DND-41 (cell line): ENCODE measurements around the gene CXCR5.
A peak's percentile ranks its signal among the peaks of the same experiment; 100 is the strongest.

Experiments used
- ATAC-seq: fragments of 200-7000 bp; cut with Tn5 transposase; 3 replicates; pipeline ENCODE4 v1.9.1; 2021; ENCODE audit warnings: low read depth; ENCODE audit not compliant: insufficient read depth
- DNase-seq: peaks from one replicate; pipeline ENCODE4 v3.0.0-alpha.2; 2020
- H2AFZ ChIP-seq: 2 replicates; pipeline ENCODE4 v1.6.0; 2012; ENCODE audit warnings: low read depth, low read length
- H3K27ac ChIP-seq: 2 replicates; pipeline ENCODE4 v1.5.1; 2012; ENCODE audit warnings: low read length, inconsistent platforms
- H3K27me3 ChIP-seq: fragments of 200-600 bp; sonication (generic); 2 replicates; pipeline ENCODE4 v1.6.0; 2012; ENCODE audit warnings: low read length, mild to moderate bottlenecking, inconsistent platforms; ENCODE audit not compliant: insufficient read depth, poor library complexity
- H3K36me3 ChIP-seq: 2 replicates; pipeline ENCODE4 v1.5.1; 2012; ENCODE audit warnings: low read length, inconsistent platforms; ENCODE audit not compliant: insufficient read depth
- H3K4me1 ChIP-seq: 2 replicates; pipeline ENCODE4 v1.5.1; 2012; ENCODE audit warnings: mild to moderate bottlenecking, low read length; ENCODE audit not compliant: insufficient read depth
- H3K4me2 ChIP-seq: 2 replicates; pipeline ENCODE4 v1.6.0; 2012; ENCODE audit warnings: mild to moderate bottlenecking, moderate library complexity, low read length, inconsistent platforms; ENCODE audit not compliant: insufficient read depth
- H3K4me3 ChIP-seq, 2 experiments: fragments of 200-600 bp in 1 of 2; shearing (Covaris generic) in 1 of 2; 2 replicates each; pipeline ENCODE4 v1.5.1; 2012 to 2016; ENCODE audit warnings: inconsistent platforms in 2 of 2, low read length in 2 of 2, mild to moderate bottlenecking in 2 of 2, low read depth in 1 of 2, moderate library complexity in 1 of 2
- H3K79me2 ChIP-seq: 2 replicates; pipeline ENCODE4 v1.6.0; 2012; ENCODE audit warnings: low read length, inconsistent platforms; ENCODE audit not compliant: insufficient read depth
- H3K9ac ChIP-seq: 2 replicates; pipeline ENCODE4 v1.6.0; 2012; ENCODE audit warnings: low read depth, mild to moderate bottlenecking, inconsistent platforms, low read length, moderate library complexity
- H3K9me3 ChIP-seq: 2 replicates; pipeline ENCODE4 v1.5.1; 2012; ENCODE audit warnings: low read length, moderate library complexity, mild to moderate bottlenecking, inconsistent platforms; ENCODE audit not compliant: insufficient read depth, severe bottlenecking
- H4K20me1 ChIP-seq: 2 replicates; pipeline ENCODE4 v1.6.0; 2012; ENCODE audit warnings: low read length; ENCODE audit not compliant: insufficient read depth
- EZH2 ChIP-seq: IDR thresholded peaks from 3 replicates; pipeline ENCODE4 v1.6.1; 2012; ENCODE audit warnings: borderline replicate concordance, low read depth, mild to moderate bottlenecking, moderate library complexity, low read length, inconsistent platforms; ENCODE audit not compliant: severe bottlenecking
- TF ChIP-seq, protein P1 (sequence below): IDR thresholded peaks from 2 replicates; pipeline ENCODE4 v1.5.1; 2012; ENCODE audit warnings: borderline replicate concordance, low read length, moderate library complexity, mild to moderate bottlenecking; ENCODE audit not compliant: poor library complexity, severe bottlenecking; ENCODE audit errors: extremely low read depth

The CXCR5 gene

DNA sequence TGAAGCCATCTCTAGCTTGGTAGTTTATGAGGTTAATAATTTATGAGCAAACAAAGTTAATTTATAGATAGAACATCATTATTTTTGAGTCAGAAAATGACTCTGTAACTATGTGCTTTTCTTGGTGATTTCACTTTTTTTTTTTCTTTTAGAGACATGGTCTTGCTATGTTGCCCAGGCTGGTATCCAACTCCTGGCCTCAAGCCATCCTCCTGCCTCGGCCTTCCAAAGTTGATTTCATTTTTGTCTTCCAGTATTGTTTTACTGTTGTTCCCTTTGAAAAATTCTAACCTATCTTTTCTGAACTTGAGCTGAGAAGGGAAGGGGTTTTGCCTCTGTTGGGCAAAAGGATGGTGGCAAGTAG is 706 bp upstream of the CXCR5 start:
- Histone ChIP-seq H3K9me3 (no peaks in the 10 kb centered on the region), H4K20me1 (no peaks in the 10 kb centered on the region), H3K27ac (peak overlapping the region; percentile 67), H3K4me2 (no peak overlapping the region), H3K27me3 (no peaks in the 10 kb centered on the region), H3K4me3 (no peak overlapping the region), H3K79me2 (no peaks in the 10 kb centered on the region), H3K4me1 (peaks cover 42% of the 10 kb centered on the region), H3K9ac (no peak overlapping the region), H2AFZ (0 out of 2 replicates have a peak overlapping the region, but pooled peaks have one; percentile 22), H3K36me3 (no peaks in the 10 kb centered on the region)
- TF ChIP-seq EZH2, result no peak
- TF ChIP-seq, protein P1, sequence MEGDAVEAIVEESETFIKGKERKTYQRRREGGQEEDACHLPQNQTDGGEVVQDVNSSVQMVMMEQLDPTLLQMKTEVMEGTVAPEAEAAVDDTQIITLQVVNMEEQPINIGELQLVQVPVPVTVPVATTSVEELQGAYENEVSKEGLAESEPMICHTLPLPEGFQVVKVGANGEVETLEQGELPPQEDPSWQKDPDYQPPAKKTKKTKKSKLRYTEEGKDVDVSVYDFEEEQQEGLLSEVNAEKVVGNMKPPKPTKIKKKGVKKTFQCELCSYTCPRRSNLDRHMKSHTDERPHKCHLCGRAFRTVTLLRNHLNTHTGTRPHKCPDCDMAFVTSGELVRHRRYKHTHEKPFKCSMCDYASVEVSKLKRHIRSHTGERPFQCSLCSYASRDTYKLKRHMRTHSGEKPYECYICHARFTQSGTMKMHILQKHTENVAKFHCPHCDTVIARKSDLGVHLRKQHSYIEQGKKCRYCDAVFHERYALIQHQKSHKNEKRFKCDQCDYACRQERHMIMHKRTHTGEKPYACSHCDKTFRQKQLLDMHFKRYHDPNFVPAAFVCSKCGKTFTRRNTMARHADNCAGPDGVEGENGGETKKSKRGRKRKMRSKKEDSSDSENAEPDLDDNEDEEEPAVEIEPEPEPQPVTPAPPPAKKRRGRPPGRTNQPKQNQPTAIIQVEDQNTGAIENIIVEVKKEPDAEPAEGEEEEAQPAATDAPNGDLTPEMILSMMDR, result no peak
- ATAC-seq (no peak), DNase-seq (no peak)

DNA sequence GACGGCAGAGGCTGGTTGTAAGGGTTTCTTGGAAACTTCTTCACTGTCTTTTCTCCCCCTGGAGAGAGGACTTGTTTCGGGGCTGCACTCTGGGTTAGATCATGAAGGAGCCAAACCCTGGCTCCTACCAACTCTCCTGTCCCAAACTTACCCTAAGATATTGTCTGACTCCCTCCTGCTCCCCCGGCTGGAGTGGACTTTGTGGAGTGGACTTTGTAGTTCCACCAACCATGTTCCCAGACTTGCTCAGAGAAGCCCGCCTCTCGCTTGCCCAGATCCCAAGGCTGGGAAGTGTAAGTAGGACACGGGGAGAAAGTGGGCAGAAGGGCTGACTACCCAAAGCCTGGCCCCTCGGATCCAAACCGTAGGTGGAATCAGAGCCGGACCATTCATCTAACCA is 1.2 kb downstream of the CXCR5 start:
- peaks cover 29% of the 10 kb centered on the region for H3K4me1 ChIP-seq
- no peak for ATAC-seq
- no peaks in the 10 kb centered on the region for H3K79me2 ChIP-seq
- H3K27ac ChIP-seq, result peak overlapping the region; percentile 30
- no peak overlapping the region for H3K9ac ChIP-seq
- no peak for DNase-seq
- no peaks in the 10 kb centered on the region for H4K20me1 ChIP-seq
- no peak overlapping the region for H3K4me3 ChIP-seq
- H3K9me3 ChIP-seq, result no peaks in the 10 kb centered on the region
- H2AFZ ChIP-seq, result no peak overlapping the region
- TF ChIP-seq, protein P1, result no peak
- TF ChIP-seq EZH2, result no peak
- H3K4me2 ChIP-seq, result no peak overlapping the region
- H3K27me3 ChIP-seq, result no peaks in the 10 kb centered on the region
- H3K36me3 ChIP-seq, result no peaks in the 10 kb centered on the region

DNA sequence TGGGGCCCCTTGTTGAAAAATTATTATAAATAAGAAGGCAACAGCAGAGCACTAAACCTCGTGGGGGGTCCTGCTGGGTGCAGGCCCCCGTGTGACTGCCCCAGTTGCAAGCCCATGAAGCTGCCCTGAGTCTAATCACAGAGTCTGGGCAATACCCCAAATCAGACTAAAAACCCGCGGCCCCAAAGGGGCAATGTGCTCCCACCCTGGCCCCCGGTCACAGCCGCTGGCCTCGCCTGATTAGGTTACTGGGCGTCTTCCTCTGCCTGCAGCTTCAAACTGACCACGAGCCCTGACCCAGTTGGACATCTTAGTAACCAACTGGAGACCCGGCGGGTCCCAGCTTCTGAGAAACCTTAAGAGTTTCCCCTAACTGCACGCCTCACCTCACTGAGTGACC is 1.6 kb downstream of the CXCR5 start:
- no peaks in the 10 kb centered on the region for H3K27me3 ChIP-seq
- no peak for TF ChIP-seq EZH2
- TF ChIP-seq, protein P1, result no peak
- ATAC-seq, result no peak
- peak overlapping the region; percentile 15; the same call in 1 of the 2 replicates for H3K27ac ChIP-seq
- no peak overlapping the region for H2AFZ ChIP-seq
- H3K9ac ChIP-seq, result no peak overlapping the region
- no peak overlapping the region for H3K4me2 ChIP-seq
- no peak overlapping the region for H3K4me3 ChIP-seq
- no peak for DNase-seq
- H3K36me3 ChIP-seq, result no peaks in the 10 kb centered on the region
- no peaks in the 10 kb centered on the region for H3K79me2 ChIP-seq
- no peaks in the 10 kb centered on the region for H4K20me1 ChIP-seq
- no peaks in the 10 kb centered on the region for H3K9me3 ChIP-seq
- H3K4me1 ChIP-seq, result peaks cover 32% of the 10 kb centered on the region
